HG03571 (cell line): Measurements from ENCODE around the gene PFN2.
"Not testable (repeated sequence)": the region's sequence is repeated elsewhere in the genome, so short reads cannot be mapped to it uniquely, and the experiment has no call there.

Source experiments
- ATAC-seq: cut with Tn5 transposase; IDR thresholded peaks from one replicate; pipeline ENCODE4 v1.9.1; 2021; ENCODE audit not compliant: unreplicated experiment

The PFN2 gene

DNA sequence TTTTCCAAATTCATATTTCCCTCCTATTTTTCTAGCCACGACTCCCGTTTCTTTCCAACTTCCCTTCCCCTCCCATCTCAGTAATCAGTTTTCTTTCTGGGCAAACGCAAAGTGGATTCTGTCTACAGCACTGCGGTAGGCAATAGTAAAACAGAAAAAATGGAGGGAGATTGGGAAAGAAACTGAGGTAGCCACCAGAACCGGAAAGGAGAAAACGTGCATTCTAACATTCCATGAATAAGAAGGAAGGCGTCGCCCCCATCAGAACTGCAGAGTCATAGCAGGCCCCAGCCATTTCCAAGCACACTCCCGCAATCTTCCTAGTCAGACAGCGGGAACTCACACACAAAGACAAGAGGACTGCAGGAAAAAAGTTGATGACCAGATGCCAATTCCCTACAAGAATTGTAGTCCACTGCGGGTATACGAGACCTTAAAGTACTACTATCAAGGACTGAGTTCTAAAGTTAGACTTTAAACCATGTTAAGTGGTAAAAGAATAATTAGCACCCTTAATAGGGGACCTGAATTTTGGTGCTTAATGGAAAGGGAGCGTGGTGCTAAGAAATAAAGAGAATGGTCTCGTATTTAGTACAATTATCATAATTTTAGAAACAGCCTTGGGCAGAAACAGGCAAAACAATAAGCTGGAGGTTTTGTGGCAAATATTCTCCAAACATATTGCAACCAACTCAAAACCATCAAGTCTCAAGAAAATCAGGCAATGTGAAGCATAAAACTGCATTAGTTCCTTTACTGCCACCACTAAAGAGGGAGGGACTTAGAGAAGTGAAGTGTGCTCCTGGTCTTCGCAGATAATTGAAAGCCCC lies 1.4 kb downstream of the PFN2 start:
- ATAC-seq, result no peak

DNA sequence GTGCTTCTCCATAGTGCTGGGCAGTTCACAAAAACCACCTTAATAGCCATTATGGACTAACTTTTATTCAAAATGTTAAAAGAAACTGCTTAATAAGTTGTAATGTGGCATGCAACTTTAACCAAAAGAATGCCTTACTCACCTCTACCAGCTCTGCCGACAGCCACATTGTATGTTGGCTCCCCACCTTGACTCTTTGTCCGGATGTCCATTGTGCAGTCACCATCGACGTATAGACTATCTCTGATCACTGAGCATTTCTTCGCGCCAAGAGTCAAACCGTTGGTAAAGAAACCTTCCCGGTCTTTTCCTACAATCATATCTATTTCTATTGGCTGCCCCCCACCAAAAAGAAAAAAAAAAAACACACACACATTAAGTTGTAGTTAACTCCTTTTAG lies 2.5 kb downstream of the PFN2 start:
- ATAC-seq, result no peak

- no peak for ATAC-seq
These were observed 3.5 kb downstream of the PFN2 start for GRCh38 chr3:149967086-149967685.

GRCh38 chr3:149965278-149965677 lies 5.4 kb downstream of the PFN2 start:
- no peak for ATAC-seq

- ATAC-seq, result no peak
These were observed 6.4 kb downstream of the PFN2 start for GRCh38 chr3:149964291-149964690.

- no peak for ATAC-seq
These were observed 7.2 kb downstream of the PFN2 start for GRCh38 chr3:149963485-149963884.

DNA sequence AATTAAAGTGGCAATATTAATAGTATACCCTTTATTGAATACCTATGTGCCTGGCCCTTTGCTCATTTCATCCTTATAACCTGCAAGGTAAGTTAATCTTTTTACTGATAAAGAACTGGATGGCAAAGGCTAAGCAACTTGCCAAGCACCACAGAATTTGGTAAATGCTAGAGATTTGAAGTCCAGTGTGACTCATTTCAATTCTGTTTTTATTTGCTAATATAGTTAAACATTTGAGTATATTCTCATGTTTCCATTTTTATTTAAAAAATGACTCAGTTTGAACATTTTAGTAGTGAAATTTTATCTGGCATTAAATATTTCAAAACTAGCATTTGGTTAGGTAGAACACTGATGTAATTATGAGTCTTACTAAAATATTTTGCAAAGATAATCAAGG lies 11.3 kb downstream of the PFN2 start:
- no peak for ATAC-seq

GRCh38 chr3:149958171-149958796 lies 12.4 kb downstream of the PFN2 start:
- no peak for ATAC-seq

DNA sequence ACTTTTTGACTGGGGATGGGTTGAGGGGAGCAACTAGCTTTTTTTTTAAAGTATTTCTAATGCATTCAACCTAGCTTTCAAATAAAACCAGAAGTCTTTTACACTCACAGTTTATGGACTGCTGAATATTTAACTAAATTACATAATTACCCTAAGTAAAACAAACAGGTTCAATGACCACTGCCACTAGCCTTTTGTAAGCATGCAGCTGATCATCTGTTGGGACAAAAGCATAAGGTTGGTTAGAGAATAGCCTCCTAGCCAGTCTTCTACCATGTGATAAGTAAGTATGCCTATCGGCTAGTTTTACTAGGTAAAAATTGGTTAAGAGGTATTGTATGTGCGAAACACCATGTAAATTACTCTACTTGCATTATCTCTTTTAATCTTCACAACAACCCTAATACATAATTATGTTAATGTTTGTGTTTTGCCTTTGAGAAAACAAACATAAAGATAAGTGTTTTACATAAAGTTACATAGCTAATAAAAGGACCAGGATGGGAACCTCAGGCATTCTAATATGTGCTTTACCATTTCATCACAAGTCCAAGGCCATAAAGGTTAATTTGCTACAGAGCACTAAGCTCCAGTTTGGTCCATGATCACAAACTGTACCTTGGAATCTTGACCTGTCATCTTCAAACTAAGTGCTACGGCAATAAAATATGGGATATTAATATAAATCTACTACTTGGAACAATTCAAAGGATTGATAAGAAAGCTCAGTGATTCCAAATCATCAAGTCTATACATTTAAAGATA lies 13.2 kb downstream of the PFN2 start:
- no peak for ATAC-seq

DNA sequence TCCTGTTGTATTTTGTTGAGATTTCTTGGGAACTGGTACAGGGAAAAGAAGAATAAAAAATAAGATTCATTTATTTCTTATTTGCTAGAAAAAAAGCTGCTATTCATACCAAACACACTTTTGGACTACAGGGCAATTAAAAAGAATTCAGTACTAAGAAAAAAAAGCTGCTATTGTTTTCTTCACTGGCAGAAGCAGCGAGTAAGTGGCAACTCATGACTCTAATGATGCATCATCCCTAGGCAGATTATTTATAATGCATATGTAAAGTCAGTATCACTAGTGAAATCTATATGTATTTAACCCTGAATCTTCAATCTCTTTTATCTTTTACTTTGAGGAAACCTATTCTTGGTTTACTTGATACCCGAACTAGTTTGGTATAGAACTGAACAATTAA lies 15.2 kb downstream of the PFN2 start:
- ATAC-seq, result no peak

GRCh38 chr3:149954812-149955211 lies 15.9 kb downstream of the PFN2 start:
- ATAC-seq, result no peak

DNA sequence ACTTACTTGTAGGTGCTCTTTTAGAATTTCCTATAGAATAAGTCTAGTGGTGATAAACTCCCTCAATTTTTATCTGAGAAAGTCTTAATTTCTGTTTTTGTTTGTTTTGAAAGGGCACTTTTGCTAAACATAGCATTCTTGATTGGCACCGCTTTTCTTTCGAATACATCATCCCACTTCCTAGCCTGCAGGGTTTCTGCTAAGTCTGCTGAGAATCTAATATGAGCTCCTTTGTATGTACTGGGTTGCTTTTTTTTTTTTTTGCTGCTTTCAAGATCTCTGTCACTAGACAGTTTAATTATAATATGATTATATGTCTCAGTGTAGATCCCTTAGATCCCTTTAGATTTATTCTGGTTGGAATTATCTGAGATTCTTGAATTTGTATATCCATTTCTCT lies 21.5 kb downstream of the PFN2 start:
- ATAC-seq, result no peak

GRCh38 chr3:149947231-149947630 lies 23.5 kb downstream of the PFN2 start:
- ATAC-seq, result no peak

GRCh38 chr3:149943966-149944365 lies 26.7 kb downstream of the PFN2 start:
- not testable (repeated sequence) for ATAC-seq

- ATAC-seq, result no peak
These were observed 28.3 kb downstream of the PFN2 start for GRCh38 chr3:149942409-149942808.

- ATAC-seq, result no peak
These were observed 28.7 kb downstream of the PFN2 start for GRCh38 chr3:149941946-149942345.

- no peak for ATAC-seq
These were observed 29.5 kb downstream of the PFN2 start for GRCh38 chr3:149941186-149941585.

DNA sequence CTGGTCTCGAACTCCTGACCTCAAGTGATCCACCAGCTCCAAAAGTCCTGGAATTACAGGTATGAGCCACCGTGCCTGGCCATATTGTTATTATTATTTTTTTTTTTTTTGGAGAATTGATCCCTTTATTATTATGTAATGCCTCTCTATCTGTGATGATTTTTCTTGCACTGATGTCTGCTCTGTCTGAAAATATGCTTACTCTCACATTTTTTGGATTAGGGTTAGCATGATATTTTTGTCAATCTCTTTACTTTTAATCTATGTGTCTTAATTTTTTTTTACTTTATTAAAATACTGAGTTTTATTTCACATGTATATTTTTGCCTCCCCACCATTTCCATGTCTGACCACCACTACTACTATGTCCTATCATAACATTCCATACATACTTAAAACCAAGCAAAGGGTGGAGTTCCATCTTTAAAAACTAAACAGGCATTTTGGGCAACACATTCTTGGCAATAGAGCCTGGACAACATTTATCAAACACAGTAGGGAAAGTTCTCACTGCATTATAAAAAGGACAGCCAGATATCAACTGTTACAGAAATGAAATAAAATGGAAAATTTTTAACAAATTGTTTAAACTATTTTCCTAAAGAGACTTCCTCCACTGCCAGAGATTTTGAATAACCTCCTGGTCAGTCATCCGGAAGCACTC lies 32.2 kb downstream of the PFN2 start:
- not testable (repeated sequence) for ATAC-seq

- ATAC-seq, result peak; percentile 79
These were observed 33.9 kb downstream of the PFN2 start for GRCh38 chr3:149936812-149937230.

GRCh38 chr3:149934524-149934923 lies 36.2 kb downstream of the PFN2 start:
- ATAC-seq, result no peak

- no peak for ATAC-seq
These were observed 36.8 kb downstream of the PFN2 start for GRCh38 chr3:149933858-149934257.
